M059J (cell line): Measurements from ENCODE around the gene ACVR1B. TPM values are rescaled to one million over a fixed set of nuclear protein-coding genes. Genes with fewer than 3 reads are reported as not detected.

Experiments used
- DNase-seq: peaks from one replicate; pipeline ENCODE4 v3.0.0-alpha.2; 2012; ENCODE audit warnings: low read depth
- total RNA-seq: library from RNA; depleted of rRNA; stranded (reverse); fragments of >200 nt; shearing (Covaris generic); gene quantifications from 2 replicates; pipeline ENCODE4 v1.2.3, GENCODE V29; 2014

ACVR1B gene
- total RNA-seq, 1 experiment from 2014 or later: 2.7 TPM

GRCh38 chr12:51970904-51971646, 19.6 kb downstream of the ACVR1B start:
- peak; percentile 78 for DNase-seq

DNA sequence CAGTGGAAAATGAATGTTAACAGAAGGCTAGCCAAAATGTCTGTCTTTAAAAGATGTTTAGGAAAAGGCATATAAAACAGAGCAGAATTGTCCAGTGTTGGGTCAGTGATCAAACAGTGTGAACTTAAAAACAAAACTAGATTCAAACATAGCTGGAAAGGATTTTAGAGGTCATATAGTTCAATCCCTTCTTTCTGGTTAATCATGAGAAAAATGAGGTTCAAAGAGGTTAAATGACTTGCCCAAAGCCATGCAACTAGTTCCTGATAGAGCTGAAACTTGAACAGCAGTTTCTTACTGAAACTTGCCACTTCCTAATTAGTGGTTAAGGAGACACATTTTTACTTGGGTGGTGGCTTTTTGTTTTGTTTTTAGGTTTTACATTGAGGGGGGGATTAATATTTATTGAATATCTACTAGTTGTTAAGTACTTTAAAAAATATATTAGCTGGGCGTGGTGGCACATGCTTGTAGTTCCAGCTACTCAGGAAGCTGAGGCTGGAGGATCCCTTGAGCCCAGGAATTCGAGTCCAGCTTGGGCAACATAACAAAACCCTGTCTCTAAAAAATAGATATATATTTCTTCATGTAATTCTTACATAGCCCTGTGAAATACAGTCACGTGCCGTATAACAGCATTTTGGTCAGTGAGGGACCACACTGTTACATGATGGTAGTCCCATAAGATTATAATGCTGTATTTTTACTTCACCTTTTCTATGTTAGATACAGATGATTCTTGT, 20.4 kb downstream of the ACVR1B start:
- no peak for DNase-seq

- no peak for DNase-seq
Measured at GRCh38 chr12:51972422-51972812, 20.9 kb downstream of the ACVR1B start.

DNA sequence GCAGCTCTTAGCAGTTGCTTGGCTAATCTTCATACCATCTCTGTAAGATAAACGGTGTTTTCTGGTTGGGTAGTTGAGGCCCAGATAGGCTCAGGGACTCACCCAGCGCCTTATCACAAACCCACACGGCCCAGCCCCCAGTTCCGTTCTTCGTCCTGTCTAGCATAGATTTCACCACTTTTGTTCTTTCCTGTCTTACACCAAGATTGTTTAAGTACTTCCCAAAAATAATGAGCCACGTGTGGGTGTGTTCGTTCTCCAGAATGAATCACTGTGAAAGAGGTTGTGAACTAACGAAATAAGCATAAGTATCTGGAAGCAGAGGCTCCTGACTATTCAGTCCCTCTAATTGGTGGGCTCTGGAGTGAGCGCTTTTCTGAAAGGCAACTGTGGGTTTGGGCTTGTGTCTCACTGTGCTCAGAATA, 21.4 kb downstream of the ACVR1B start:
- DNase-seq: no peak

DNA sequence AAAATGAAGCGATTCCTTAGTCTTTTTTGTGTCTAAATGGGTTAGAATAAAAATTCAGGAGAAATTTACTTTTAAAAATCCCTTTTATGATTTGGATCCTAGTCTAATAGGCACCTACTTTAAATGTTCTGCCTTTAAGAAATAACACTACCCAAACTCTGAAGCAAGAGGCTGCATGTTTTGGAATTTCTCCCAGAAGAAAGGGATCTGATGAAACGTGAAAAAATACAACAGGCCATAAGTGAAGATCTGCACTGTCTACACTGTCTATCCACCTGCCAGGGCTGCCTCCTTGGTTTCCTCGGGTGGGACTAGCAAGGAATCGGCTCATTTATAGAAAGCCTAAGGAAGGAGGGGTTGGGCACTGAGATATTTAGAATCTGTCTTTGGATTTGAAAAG, 22.1 kb downstream of the ACVR1B start:
- DNase-seq: no peak

- no peak for DNase-seq
Measured at GRCh38 chr12:51974646-51975045, 23.1 kb downstream of the ACVR1B start.

DNA sequence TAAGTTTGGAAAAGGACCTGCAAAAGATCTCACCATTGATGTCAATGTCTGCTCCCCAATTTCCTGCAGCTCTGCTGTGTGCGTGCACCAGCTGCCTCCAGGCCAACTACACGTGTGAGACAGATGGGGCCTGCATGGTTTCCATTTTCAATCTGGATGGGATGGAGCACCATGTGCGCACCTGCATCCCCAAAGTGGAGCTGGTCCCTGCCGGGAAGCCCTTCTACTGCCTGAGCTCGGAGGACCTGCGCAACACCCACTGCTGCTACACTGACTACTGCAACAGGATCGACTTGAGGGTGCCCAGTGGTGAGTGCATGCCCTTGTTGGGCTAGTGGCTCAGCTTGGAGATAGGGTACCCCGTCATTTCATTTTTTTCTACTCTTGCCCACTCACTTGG, 23.7 kb downstream of the ACVR1B start:
- no peak for DNase-seq

- DNase-seq: peak; percentile 74
Measured at GRCh38 chr12:51976376-51977160, 25.1 kb downstream of the ACVR1B start.

- DNase-seq: peak; percentile 20
Measured at GRCh38 chr12:51977320-51977753, 25.8 kb downstream of the ACVR1B start.

- peak; percentile 26 for DNase-seq
Measured at GRCh38 chr12:51979306-51979705, 27.8 kb downstream of the ACVR1B start.

GRCh38 chr12:51980051-51980808, 28.7 kb downstream of the ACVR1B start:
- DNase-seq: peak; percentile 54

GRCh38 chr12:51980809-51981127, 29.3 kb downstream of the ACVR1B start:
- no peak for DNase-seq

GRCh38 chr12:51984657-51985056, 33.2 kb downstream of the ACVR1B start:
- no peak for DNase-seq

DNA sequence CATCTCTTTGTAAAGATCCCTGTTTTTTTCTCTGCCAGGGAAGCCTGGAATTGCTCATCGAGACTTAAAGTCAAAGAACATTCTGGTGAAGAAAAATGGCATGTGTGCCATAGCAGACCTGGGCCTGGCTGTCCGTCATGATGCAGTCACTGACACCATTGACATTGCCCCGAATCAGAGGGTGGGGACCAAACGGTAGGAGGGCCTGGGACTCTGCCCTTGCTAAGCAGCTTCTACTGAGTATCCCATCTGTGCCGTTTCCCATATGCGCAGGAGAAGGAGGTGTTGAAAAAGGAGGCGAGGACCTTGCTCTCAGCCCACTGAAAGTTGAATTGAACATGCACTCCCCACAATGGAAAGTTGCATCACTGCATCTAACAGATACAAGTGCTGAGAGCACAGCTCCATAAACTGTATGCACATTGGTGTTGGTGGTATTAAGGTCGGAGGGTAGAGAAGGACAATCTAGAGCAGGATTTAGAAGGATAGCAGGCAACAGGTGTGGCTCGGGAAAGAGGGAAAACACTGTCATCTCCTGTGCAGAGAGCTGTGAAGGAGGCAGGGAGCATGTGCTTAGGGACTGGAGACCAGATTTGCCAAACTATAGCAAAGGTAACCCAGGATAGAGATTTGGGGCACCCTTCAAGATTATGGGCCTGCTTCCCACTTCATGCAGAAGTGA, 33.8 kb downstream of the ACVR1B start:
- DNase-seq: no peak

GRCh38 chr12:51986834-51987233, 35.3 kb downstream of the ACVR1B start:
- no peak for DNase-seq

DNA sequence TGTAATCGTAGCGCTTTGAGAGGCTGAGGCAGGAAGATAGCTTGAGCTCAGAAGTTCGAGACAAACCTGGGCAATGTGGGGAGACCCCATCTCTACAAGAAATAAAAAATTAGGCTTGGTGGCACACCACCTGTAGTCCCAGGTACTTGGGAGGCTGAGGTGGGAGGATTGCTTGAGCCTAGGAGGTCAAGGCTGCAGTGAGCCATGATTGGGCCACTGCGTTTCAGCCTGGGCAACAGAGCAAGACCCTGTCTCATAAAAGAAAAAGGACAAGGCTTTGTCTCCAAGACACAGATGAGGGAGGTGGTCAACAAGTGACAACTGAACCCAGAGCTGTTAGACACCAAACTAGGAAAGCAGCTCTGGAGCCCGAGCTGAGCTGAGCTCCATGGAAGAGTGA, 40.7 kb downstream of the ACVR1B start:
- DNase-seq: no peak

DNA sequence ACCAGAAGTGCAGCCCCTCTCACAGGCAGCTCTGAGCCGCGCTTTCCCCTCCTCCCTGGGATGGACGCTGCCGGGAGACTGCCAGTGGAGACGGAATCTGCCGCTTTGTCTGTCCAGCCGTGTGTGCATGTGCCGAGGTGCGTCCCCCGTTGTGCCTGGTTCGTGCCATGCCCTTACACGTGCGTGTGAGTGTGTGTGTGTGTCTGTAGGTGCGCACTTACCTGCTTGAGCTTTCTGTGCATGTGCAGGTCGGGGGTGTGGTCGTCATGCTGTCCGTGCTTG, 43.0 kb downstream of the ACVR1B start:
- DNase-seq: no peak

GRCh38 chr12:51994959-51995358, 43.5 kb downstream of the ACVR1B start:
- no peak for DNase-seq

GRCh38 chr12:51997136-51997535, 45.6 kb downstream of the ACVR1B start:
- DNase-seq: no peak

GRCh38 chr12:52003016-52003550, 51.6 kb downstream of the ACVR1B start:
- no peak for DNase-seq

DNA sequence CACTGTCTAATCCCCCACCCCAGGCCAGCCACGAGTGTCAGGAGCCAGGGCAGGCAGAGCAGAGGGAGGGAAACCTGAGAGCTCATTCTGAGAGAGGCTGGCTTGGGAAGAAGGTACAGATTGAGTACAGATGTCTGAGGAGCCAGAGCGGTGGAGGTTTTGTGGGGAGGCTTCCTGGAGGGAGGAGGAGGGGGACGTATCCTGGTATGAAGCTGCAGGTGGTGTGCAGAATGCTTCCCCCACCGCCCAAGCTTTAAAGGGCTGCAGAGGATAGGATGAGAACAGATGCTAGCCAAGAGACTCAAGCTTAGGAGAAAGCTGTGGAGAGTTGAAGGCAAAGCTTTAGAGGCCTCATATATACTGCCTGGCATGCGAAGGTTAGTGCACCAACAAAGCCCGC, 52.1 kb downstream of the ACVR1B start:
- no peak for DNase-seq
